H1 (cell line): ENCODE results near the gene PKNOX1. TPM values are rescaled to one million over a fixed set of nuclear protein-coding genes. Genes with fewer than 3 reads are reported as not detected.

Experiments
- CHD7 ChIP-seq: fragments of 300-600 bp; sonication (generic); IDR thresholded peaks from 2 replicates; pipeline ENCODE4 v1.7.1; 2012; ENCODE audit warnings: low read length, moderate library complexity, mild to moderate bottlenecking, inconsistent platforms; ENCODE audit not compliant: insufficient replicate concordance
- TCF12 ChIP-seq: IDR thresholded peaks from 2 replicates; pipeline ENCODE4 v1.6.1; 2011; ENCODE audit warnings: low read depth, mild to moderate bottlenecking, low read length
- polyA plus RNA-seq, 7 experiments: library from polyadenylated mRNA; depleted of rRNA in 3 of 7; stranded (reverse) in 5 of 7; unstranded in 2 of 7; fragments of >200 nt in 5 of 7; fragments of 200-250 nt in 2 of 7; gene quantifications; 1 replicate in 5 of 7; 2 replicates in 1 of 7; 4 replicates in 1 of 7; pipeline versions ENCODE4 v1.2.1 to v1.2.3, GENCODE V29; 2011 to 2013; ENCODE audit warnings: missing spikeins in 2 of 7, mixed read lengths in 2 of 7
- total RNA-seq: library from RNA; stranded (reverse); fragmentation: NEBNext Ultra II Directional; extraction: Animal tissue kit (Norgen Biotek cat#: 25700); gene quantifications from 2 replicates; pipeline ENCODE4 v1.2.1, GENCODE V29; 2021

The PKNOX1 gene
- total and polyA plus RNA-seq, 2 of the 8 experiments (the other 6 are each of a cell fraction or from before 2014, with no cell fraction given), result 20.4 to 31.9 TPM

- TF ChIP-seq CHD7 (no peak), TCF12 (no peak)
These were observed 27.0 kb downstream of the PKNOX1 start (continued) for GRCh38 chr21:43001316-43001715.
